OCI-LY3 (cell line): ENCODE data around the gene DYDC1.

Source experiments
- H2AFZ ChIP-seq: fragments of 200-600, 300-600 bp; shearing (Covaris generic); 2 replicates; pipeline ENCODE4 v1.6.0; 2014; ENCODE audit warnings: antibody characterized with exemption, low read depth, low read length
- H3K27ac ChIP-seq: fragments of 200-600, 300-600 bp; sonication (generic); 2 replicates; pipeline ENCODE4 v1.5.1; 2014; ENCODE audit warnings: mild to moderate bottlenecking, low read length, moderate library complexity, mixed read lengths
- H3K27me3 ChIP-seq: fragments of 200-600, 300-600 bp; sonication (generic); 2 replicates; pipeline ENCODE4 v1.6.1; 2014; ENCODE audit warnings: low read depth, low read length, mixed read lengths
- H3K36me3 ChIP-seq: fragments of 200-600, 300-600 bp; sonication (generic); replicated peaks from 2 replicates; pipeline ENCODE3; 2014; ENCODE audit warnings: low read depth, low read length, mixed read lengths
- H3K4me1 ChIP-seq: fragments of 300-600, 200-600 bp; sonication (generic); 2 replicates; pipeline ENCODE4 v1.6.1; 2014; ENCODE audit warnings: low read length, mixed read lengths
- H3K4me2 ChIP-seq: fragments of 200-600, 300-600 bp; sonication (generic); 2 replicates; pipeline ENCODE4 v1.6.1; 2014; ENCODE audit warnings: low read length, mixed read lengths
- H3K4me3 ChIP-seq: fragments of 300-600, 200-600 bp; sonication (generic); 2 replicates; pipeline ENCODE4 v1.5.1; 2014; ENCODE audit warnings: antibody characterized with exemption, mild to moderate bottlenecking, low read length, moderate library complexity
- H3K79me2 ChIP-seq: fragments of 300-600, 200-600 bp; shearing (Covaris generic); 2 replicates; pipeline ENCODE4 v1.6.1; 2014; ENCODE audit warnings: mild to moderate bottlenecking, low read length, mixed read lengths
- H3K9ac ChIP-seq: fragments of 300-600, 200-600 bp; shearing (Covaris generic); 2 replicates; pipeline ENCODE4 v1.6.0; 2014; ENCODE audit warnings: mild to moderate bottlenecking, low read length, moderate library complexity
- H3K9me3 ChIP-seq: fragments of 200-600, 300-600 bp; shearing (Covaris generic); 2 replicates; pipeline ENCODE4 v1.6.1; 2014; ENCODE audit warnings: low read length, mixed read lengths; ENCODE audit not compliant: insufficient read depth
- H4K20me1 ChIP-seq: fragments of 200-600, 300-600 bp; sonication (generic); 2 replicates; pipeline ENCODE4 v1.6.1; 2016; ENCODE audit warnings: low read length, mixed read lengths; ENCODE audit not compliant: insufficient read depth
- EZH2phosphoT487 ChIP-seq: fragments of 200-600 bp; shearing (Covaris generic); IDR thresholded peaks from 2 replicates; pipeline ENCODE4 v1.6.1; 2018; ENCODE audit warnings: antibody characterized with exemption, mixed run types, low read depth
- TF ChIP-seq, protein P1 (sequence below): fragments of 200-600, 300-600 bp; sonication (generic); IDR thresholded peaks from 2 replicates; pipeline ENCODE4 v1.5.1; 2014; ENCODE audit warnings: antibody characterized with exemption, low read length, low read depth

Gene DYDC1

DNA sequence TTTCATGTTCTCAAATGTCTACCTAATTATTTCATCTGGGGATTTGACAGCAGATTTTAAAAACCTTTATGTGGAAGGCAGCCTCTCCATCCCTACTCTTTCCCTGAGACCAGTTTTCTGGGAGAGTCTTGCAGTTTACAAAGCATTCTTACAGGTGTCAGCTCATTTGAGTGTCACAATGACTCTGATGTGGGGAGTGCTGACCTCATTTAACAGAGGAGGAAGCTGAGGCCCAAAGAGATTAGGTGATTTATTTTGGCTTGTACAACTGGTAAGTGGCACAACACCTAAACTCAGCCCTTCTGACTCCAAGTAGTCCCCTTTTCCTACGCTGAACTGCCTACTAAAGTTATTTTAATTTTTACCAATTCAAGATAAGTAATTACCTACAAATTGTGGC lies 33.8 kb downstream of the DYDC1 start:
- Histone ChIP-seq H3K4me2 (no peak overlapping the region), H3K27me3 (peaks cover 19% of the 10 kb centered on the region), H4K20me1 (no peaks in the 10 kb centered on the region), H3K79me2 (no peaks in the 10 kb centered on the region), H3K9ac (no peak overlapping the region), H3K4me1 (no peaks in the 10 kb centered on the region), H3K36me3 (no peaks in the 10 kb centered on the region), H3K9me3 (no peaks in the 10 kb centered on the region), H3K27ac (no peak overlapping the region), H2AFZ (no peak overlapping the region), H3K4me3 (no peak overlapping the region)
- TF ChIP-seq, protein P1, sequence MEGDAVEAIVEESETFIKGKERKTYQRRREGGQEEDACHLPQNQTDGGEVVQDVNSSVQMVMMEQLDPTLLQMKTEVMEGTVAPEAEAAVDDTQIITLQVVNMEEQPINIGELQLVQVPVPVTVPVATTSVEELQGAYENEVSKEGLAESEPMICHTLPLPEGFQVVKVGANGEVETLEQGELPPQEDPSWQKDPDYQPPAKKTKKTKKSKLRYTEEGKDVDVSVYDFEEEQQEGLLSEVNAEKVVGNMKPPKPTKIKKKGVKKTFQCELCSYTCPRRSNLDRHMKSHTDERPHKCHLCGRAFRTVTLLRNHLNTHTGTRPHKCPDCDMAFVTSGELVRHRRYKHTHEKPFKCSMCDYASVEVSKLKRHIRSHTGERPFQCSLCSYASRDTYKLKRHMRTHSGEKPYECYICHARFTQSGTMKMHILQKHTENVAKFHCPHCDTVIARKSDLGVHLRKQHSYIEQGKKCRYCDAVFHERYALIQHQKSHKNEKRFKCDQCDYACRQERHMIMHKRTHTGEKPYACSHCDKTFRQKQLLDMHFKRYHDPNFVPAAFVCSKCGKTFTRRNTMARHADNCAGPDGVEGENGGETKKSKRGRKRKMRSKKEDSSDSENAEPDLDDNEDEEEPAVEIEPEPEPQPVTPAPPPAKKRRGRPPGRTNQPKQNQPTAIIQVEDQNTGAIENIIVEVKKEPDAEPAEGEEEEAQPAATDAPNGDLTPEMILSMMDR = no peak
- TF ChIP-seq EZH2phosphoT487 = no peak

- Histone ChIP-seq H3K79me2 (no peaks in the 10 kb centered on the region), H3K4me3 (no peak overlapping the region), H2AFZ (no peak overlapping the region), H3K9ac (no peak overlapping the region), H3K4me2 (no peak overlapping the region), H3K36me3 (no peaks in the 10 kb centered on the region), H3K4me1 (no peaks in the 10 kb centered on the region), H3K9me3 (no peaks in the 10 kb centered on the region), H3K27me3 (peaks cover 19% of the 10 kb centered on the region), H4K20me1 (no peaks in the 10 kb centered on the region), H3K27ac (no peak overlapping the region)
- TF ChIP-seq EZH2phosphoT487 = no peak
- TF ChIP-seq, protein P1 = no peak
These were observed 34.4 kb downstream of the DYDC1 start for GRCh38 chr10:80322158-80322557.

GRCh38 chr10:80321183-80321582 lies 35.4 kb downstream of the DYDC1 start:
- Histone ChIP-seq H3K9me3 (no peaks in the 10 kb centered on the region), H2AFZ (no peak overlapping the region), H3K27me3 (peaks cover 14% of the 10 kb centered on the region), H3K36me3 (no peaks in the 10 kb centered on the region), H3K79me2 (no peaks in the 10 kb centered on the region), H3K4me2 (no peak overlapping the region), H3K9ac (no peak overlapping the region), H3K4me3 (no peak overlapping the region), H4K20me1 (no peaks in the 10 kb centered on the region), H3K27ac (no peak overlapping the region), H3K4me1 (no peaks in the 10 kb centered on the region)
- no peak for TF ChIP-seq EZH2phosphoT487

GRCh38 chr10:80320377-80320776 lies 36.2 kb downstream of the DYDC1 start:
- no peaks in the 10 kb centered on the region for H3K79me2 ChIP-seq
- no peaks in the 10 kb centered on the region for H3K9me3 ChIP-seq
- no peaks in the 10 kb centered on the region for H3K36me3 ChIP-seq
- no peaks in the 10 kb centered on the region for H4K20me1 ChIP-seq
- no peak for TF ChIP-seq EZH2phosphoT487
- TF ChIP-seq, protein P1 = no peak
- H3K4me2 ChIP-seq = no peak overlapping the region
- no peak overlapping the region for H3K4me3 ChIP-seq
- no peak overlapping the region for H3K9ac ChIP-seq
- no peak overlapping the region for H2AFZ ChIP-seq
- peaks cover 12% of the 10 kb centered on the region for H3K27me3 ChIP-seq
- no peak overlapping the region for H3K27ac ChIP-seq
- no peaks in the 10 kb centered on the region for H3K4me1 ChIP-seq
